ENCODE data around the gene SLC13A2.
"Not testable (repeated sequence)": the region's sequence is repeated elsewhere in the genome, so short reads cannot be mapped to it uniquely, and the experiment has no call there.

DNA sequence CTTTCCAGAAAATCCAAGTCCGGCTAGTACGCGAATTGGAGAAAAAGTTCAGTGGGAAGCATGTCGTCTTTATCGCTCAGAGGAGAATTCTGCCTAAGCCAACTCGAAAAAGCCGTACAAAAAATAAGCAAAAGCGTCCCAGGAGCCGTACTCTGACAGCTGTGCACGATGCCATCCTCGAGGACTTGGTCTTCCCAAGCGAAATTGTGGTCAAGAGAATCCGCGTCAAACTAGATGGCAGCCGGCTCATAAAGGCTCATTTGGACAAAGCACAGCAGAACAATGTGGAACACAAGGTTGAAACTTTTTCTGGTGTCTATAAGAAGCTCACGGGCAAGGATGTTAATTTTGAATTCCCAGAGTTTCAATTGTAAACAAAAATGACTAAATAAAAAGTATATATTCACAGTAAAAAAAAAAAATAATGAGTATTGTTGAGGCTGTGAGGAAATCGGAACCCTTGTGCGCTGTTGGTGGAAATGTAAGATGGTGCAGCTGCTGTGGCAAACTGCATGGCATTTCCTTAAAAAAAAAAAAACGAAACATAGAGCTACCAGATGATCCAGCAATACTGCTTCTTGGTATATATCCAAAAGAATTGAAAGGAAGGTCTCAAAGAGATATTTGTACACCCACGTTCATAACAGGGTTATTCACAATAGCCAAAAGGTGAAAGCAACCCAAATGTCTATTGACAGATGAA lies 5.3 kb upstream of the SLC13A2 start:
- TF ChIP-seq, protein P1, sequence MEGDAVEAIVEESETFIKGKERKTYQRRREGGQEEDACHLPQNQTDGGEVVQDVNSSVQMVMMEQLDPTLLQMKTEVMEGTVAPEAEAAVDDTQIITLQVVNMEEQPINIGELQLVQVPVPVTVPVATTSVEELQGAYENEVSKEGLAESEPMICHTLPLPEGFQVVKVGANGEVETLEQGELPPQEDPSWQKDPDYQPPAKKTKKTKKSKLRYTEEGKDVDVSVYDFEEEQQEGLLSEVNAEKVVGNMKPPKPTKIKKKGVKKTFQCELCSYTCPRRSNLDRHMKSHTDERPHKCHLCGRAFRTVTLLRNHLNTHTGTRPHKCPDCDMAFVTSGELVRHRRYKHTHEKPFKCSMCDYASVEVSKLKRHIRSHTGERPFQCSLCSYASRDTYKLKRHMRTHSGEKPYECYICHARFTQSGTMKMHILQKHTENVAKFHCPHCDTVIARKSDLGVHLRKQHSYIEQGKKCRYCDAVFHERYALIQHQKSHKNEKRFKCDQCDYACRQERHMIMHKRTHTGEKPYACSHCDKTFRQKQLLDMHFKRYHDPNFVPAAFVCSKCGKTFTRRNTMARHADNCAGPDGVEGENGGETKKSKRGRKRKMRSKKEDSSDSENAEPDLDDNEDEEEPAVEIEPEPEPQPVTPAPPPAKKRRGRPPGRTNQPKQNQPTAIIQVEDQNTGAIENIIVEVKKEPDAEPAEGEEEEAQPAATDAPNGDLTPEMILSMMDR (conservative IDR thresholded peaks at IDR 0.05; ENCODE audit: low read depth, low read length), result not testable (repeated sequence)
- not testable (repeated sequence) for TF ChIP-seq EZH2 (IDR thresholded peaks at IDR 0.05; ENCODE audit: borderline replicate concordance, low read depth, low read length, poor library complexity, severe bottlenecking)

All from A673 (cell line).